Activated CD8-positive, alpha-beta T cell treated with anti-CD3 and anti-CD28 coated beads for 36 hours (primary cell): Measurements from ENCODE around the gene SEMA3D. TPM values are rescaled to one million over a fixed set of nuclear protein-coding genes. Genes with fewer than 3 reads are reported as not detected.

Experiments used
- ATAC-seq: fragments of 200-7000 bp; cut with Tn5 transposase; one replicate; pipeline ENCODE4 v1.10.0; 2021; ENCODE audit warnings: mild to moderate bottlenecking, moderate library complexity
- CTCF ChIA-PET: fragments of 350-600 bp; sonication (Branson Sonifier 250); formaldehyde crosslinking; loops from one replicate; lab custom pipeline; 2021; ENCODE audit warnings: antibody characterized with exemption; lab: Charles Lee
- POLR2A ChIA-PET: fragments of 350-600 bp; sonication (Branson Sonifier 250); formaldehyde crosslinking; loops from one replicate; lab custom pipeline; 2021; ENCODE audit warnings: antibody characterized with exemption; lab: Charles Lee
- DNase-seq: peaks from one replicate; pipeline ENCODE4 v3.0.0-alpha.2; 2020
- H3K27ac Mint-ChIP-seq: one replicate; pipeline ENCODE4 v1.8.0; 2021; ENCODE audit warnings: mild to moderate bottlenecking, mixed read lengths
- H3K27me3 Mint-ChIP-seq: one replicate; pipeline ENCODE4 v1.8.0; 2021; ENCODE audit warnings: mixed read lengths
- H3K36me3 Mint-ChIP-seq: one replicate; pipeline ENCODE4 v1.8.0; 2021; ENCODE audit warnings: low read depth, mixed read lengths
- H3K4me1 Mint-ChIP-seq: one replicate; pipeline ENCODE4 v1.8.0; 2021; ENCODE audit warnings: low read depth, mixed read lengths
- H3K4me3 Mint-ChIP-seq: one replicate; pipeline ENCODE4 v1.8.0; 2021; ENCODE audit warnings: mild to moderate bottlenecking, moderate library complexity, mixed read lengths
- H3K9me3 Mint-ChIP-seq: one replicate; pipeline ENCODE4 v1.8.0; 2021; ENCODE audit warnings: mixed read lengths
- CTCF ChIP-seq: fragments of 200-600 bp; IDR thresholded peaks from one replicate; pipeline ENCODE4 v1.8.0; 2022; ENCODE audit warnings: antibody characterized with exemption, mild to moderate bottlenecking
- intact Hi-C: fragments of 100-400 bp; cut with micrococcal nuclease; formaldehyde crosslinking; loops from one replicate; pipeline ENCODE4 v1.10.0; 2022
- total RNA-seq, 2 experiments: library from RNA; stranded (reverse); gene quantifications; one replicate each; pipeline ENCODE4 v1.2.3, GENCODE V29; 2021

SEMA3D gene
- total RNA-seq, 2 experiments from 2014 or later, result not detected

- CTCF ChIA-PET, result no interaction called here
- ATAC-seq (no peak), DNase-seq (no peak)
- Mint-ChIP-seq H3K27ac (no peak overlapping the region), H3K36me3 (no peaks in the 10 kb centered on the region), H3K9me3 (peaks cover 4% of the 10 kb centered on the region), H3K4me3 (no peak overlapping the region), H3K4me1 (no peaks in the 10 kb centered on the region), H3K27me3 (no peaks in the 10 kb centered on the region)
- intact Hi-C loops, result no loop called here
- POLR2A ChIA-PET, result no interaction called here
- TF ChIP-seq CTCF, result no peak
Observed at GRCh38 chr7:85205754-85206153, 18.9 kb upstream of the SEMA3D start.

- H3K4me1 Mint-ChIP-seq, result no peaks in the 10 kb centered on the region
- H3K27me3 Mint-ChIP-seq, result no peaks in the 10 kb centered on the region
- ChIA-PET POLR2A (no interaction called here), CTCF (no interaction called here)
- TF ChIP-seq CTCF, result no peak
- H3K4me3 Mint-ChIP-seq, result no peak overlapping the region
- ATAC-seq, result no peak
- H3K27ac Mint-ChIP-seq, result no peak overlapping the region
- H3K9me3 Mint-ChIP-seq, result peaks cover 4% of the 10 kb centered on the region
- intact Hi-C loops, result no loop called here
- no peak for DNase-seq
- H3K36me3 Mint-ChIP-seq, result no peaks in the 10 kb centered on the region
Observed at GRCh38 chr7:85204496-85204895, 17.6 kb upstream of the SEMA3D start.

GRCh38 chr7:85204061-85204460, 17.2 kb upstream of the SEMA3D start:
- Mint-ChIP-seq H3K36me3 (no peaks in the 10 kb centered on the region), H3K4me1 (no peaks in the 10 kb centered on the region), H3K27ac (no peak overlapping the region), H3K4me3 (no peak overlapping the region), H3K9me3 (peaks cover 4% of the 10 kb centered on the region), H3K27me3 (no peaks in the 10 kb centered on the region)
- intact Hi-C loops, result no loop called here
- TF ChIP-seq CTCF, result no peak
- DNase-seq (no peak), ATAC-seq (no peak)
- CTCF ChIA-PET, result no interaction called here
- POLR2A ChIA-PET, result no interaction called here

GRCh38 chr7:85201209-85201608, 14.4 kb upstream of the SEMA3D start:
- DNase-seq (no peak), ATAC-seq (no peak)
- Mint-ChIP-seq H3K9me3 (peaks cover 4% of the 10 kb centered on the region), H3K36me3 (no peaks in the 10 kb centered on the region), H3K27me3 (no peaks in the 10 kb centered on the region), H3K27ac (no peak overlapping the region), H3K4me1 (no peaks in the 10 kb centered on the region), H3K4me3 (no peak overlapping the region)
- intact Hi-C loops, result no loop called here
- POLR2A ChIA-PET, result no interaction called here
- TF ChIP-seq CTCF, result no peak
- CTCF ChIA-PET, result no interaction called here

GRCh38 chr7:85196696-85197095, 9.8 kb upstream of the SEMA3D start:
- CTCF ChIA-PET, result no interaction called here
- Mint-ChIP-seq H3K27me3 (no peaks in the 10 kb centered on the region), H3K4me1 (no peaks in the 10 kb centered on the region), H3K9me3 (no peaks in the 10 kb centered on the region), H3K4me3 (no peak overlapping the region), H3K36me3 (no peaks in the 10 kb centered on the region), H3K27ac (no peak overlapping the region)
- DNase-seq (no peak), ATAC-seq (no peak)
- POLR2A ChIA-PET, result no interaction called here
- intact Hi-C loops, result no loop called here
- TF ChIP-seq CTCF, result no peak
